Lower leg skin (tissue), 4 donors: ENCODE results near the gene ZCWPW1. TPM values are rescaled to one million over a fixed set of nuclear protein-coding genes. Genes with fewer than 3 reads are reported as not detected.

Source experiments
- DNase-seq, 2 donors: peaks; one replicate each; pipeline ENCODE4 v3.0.0-alpha.2; 2019; ENCODE audit warnings: low spot score in 2 of 2
- H3K4me3 ChIP-seq: fragments of 200-600 bp; sonication (generic); 2 replicates; pipeline ENCODE4 v1.5.1; 2017; ENCODE audit warnings: mild to moderate bottlenecking, low read depth; ENCODE audit not compliant: poor library complexity, severe bottlenecking
- POLR2A ChIP-seq, 2 donors: fragments of 450-650 bp; IDR thresholded peaks; one replicate each; pipeline ENCODE4 v1.6.1; 2016 to 2017; ENCODE audit warnings: antibody characterized with exemption in 2 of 2, mild to moderate bottlenecking in 1 of 2, moderate library complexity in 1 of 2
- WGBS, 2 donors: methylation state at CpG; one replicate each; pipeline ENCODE4 v1.1.5; 2018; 5-methylcytosine and 5-hydroxymethylcytosine counted together
- intact Hi-C: fragments of 100-400 bp; cut with DNase I; formaldehyde crosslinking; loops from one replicate; pipeline ENCODE4 v1.15.0; 2023; ENCODE audit warnings: low total_unique reads
- total RNA-seq, 4 donors: library from RNA; depleted of rRNA; stranded (reverse); fragments of >200 nt; gene quantifications; one replicate each; pipeline ENCODE4 v1.1.0, GENCODE V29; 2016
- TF ChIP-seq, protein P1 (sequence below), 3 donors: fragments of 450-650 bp; IDR thresholded peaks; one replicate each; pipeline ENCODE4 v1.5.1; 2016; ENCODE audit warnings: antibody characterized with exemption in 3 of 3, mild to moderate bottlenecking in 3 of 3, moderate library complexity in 2 of 3

The ZCWPW1 gene
- total RNA-seq, 4 donors from 2014 or later, result 2.2 to 6.3 (median 4.6) TPM

DNA sequence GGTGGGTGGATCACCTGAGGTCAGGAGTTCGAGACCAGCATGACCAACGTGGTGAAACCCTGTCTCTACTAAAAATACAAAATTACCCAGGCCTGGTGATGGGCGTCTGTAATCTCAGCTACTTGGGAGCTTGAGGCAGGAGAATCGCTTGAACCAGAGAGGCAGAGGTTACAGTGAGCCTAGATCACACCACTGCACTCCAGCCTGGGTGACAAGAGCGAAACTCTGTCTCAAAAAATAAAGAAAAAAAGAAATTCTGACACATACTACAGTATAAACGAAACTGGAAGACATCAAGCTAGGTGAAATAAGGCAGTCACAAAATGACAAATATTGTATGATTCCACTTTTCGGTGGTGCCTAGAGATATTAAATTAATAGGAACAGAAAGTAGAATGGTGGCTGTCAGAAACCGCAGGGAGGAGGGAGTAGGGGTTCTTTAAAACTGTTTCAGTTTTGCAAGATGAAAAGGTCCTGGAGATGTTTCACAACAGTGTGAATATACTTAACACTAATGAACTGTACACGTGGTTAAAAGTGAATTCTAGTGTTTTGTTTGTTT, 32.0 kb downstream of the ZCWPW1 start:
- WGBS, 2 donors, result 73 to 78% methylated on average over 9 of the region's 9 CpGs
- intact Hi-C loops, result no loop called here
- H3K4me3 ChIP-seq, result no peak overlapping the region
- no peak for TF ChIP-seq POLR2A (IDR thresholded peaks at IDR 0.05)
- DNase-seq, result no peak

- DNase-seq, result no peak
- intact Hi-C loops, result no loop called here
- no peak overlapping the region for H3K4me3 ChIP-seq
- 91 to 94% methylated on average over 2 of the region's 2 CpGs for WGBS, 2 donors
- TF ChIP-seq, protein P1, sequence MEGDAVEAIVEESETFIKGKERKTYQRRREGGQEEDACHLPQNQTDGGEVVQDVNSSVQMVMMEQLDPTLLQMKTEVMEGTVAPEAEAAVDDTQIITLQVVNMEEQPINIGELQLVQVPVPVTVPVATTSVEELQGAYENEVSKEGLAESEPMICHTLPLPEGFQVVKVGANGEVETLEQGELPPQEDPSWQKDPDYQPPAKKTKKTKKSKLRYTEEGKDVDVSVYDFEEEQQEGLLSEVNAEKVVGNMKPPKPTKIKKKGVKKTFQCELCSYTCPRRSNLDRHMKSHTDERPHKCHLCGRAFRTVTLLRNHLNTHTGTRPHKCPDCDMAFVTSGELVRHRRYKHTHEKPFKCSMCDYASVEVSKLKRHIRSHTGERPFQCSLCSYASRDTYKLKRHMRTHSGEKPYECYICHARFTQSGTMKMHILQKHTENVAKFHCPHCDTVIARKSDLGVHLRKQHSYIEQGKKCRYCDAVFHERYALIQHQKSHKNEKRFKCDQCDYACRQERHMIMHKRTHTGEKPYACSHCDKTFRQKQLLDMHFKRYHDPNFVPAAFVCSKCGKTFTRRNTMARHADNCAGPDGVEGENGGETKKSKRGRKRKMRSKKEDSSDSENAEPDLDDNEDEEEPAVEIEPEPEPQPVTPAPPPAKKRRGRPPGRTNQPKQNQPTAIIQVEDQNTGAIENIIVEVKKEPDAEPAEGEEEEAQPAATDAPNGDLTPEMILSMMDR (IDR thresholded peaks at IDR 0.05), result no peak
- TF ChIP-seq POLR2A (IDR thresholded peaks at IDR 0.05), result no peak
These were observed 34.4 kb downstream of the ZCWPW1 start for GRCh38 chr7:100394077-100394476.

DNA sequence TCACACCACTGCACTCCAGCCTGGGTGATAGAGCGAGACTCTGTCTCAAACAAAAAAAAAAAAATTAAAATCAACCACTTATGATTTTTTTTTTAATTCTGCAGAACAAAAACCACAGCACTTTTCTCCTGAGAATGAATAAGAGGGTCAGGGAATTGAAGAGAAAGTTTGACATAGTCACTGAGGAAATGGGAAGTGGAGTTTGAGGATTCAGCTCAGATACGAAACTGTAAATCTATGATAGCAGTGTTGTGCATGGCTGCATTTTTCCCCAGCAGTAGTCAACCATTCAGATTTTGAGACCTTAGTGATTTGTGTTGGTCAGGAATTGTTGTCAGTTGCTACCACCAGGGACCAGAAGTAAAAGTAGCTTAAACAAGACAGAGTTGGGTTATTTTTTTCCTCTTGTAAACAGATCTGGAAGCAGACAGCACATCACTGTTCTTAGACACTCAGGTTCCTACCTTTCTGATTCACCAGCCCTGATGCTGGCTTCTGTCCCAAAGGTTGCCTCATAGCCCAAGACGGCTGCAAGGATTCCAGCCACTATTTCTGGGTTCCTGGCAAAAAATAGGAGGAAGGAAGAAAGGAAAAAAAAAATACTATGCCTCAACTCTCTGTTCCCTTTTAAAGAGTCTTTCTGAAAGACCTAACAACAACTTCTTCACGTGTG, 35.1 kb downstream of the ZCWPW1 start:
- intact Hi-C loops, result no loop called here
- no peak for TF ChIP-seq POLR2A (IDR thresholded peaks at IDR 0.05)
- TF ChIP-seq, protein P1 (IDR thresholded peaks at IDR 0.05), result no peak
- 76 to 77% methylated on average over 4 of the region's 4 CpGs for WGBS, 2 donors
- no peak overlapping the region for H3K4me3 ChIP-seq
- no peak for DNase-seq

- DNase-seq, result no peak
- intact Hi-C loops, result no loop called here
- TF ChIP-seq POLR2A (IDR thresholded peaks at IDR 0.05), result no peak
- TF ChIP-seq, protein P1 (IDR thresholded peaks at IDR 0.05), result no peak
- H3K4me3 ChIP-seq, result no peak overlapping the region
- 56 to 70% methylated on average over 3 of the region's 3 CpGs for WGBS, 2 donors
These were observed 38.1 kb downstream of the ZCWPW1 start for GRCh38 chr7:100390286-100391009.

- 67 to 75% methylated on average over 6 to 9 of the region's 9 CpGs for WGBS, 2 donors
- no peak overlapping the region for H3K4me3 ChIP-seq
- no peak for DNase-seq
- no peak for TF ChIP-seq POLR2A (IDR thresholded peaks at IDR 0.05)
- TF ChIP-seq, protein P1 (IDR thresholded peaks at IDR 0.05), result no peak
- intact Hi-C loops, result no loop called here
These were observed 38.9 kb downstream of the ZCWPW1 start for GRCh38 chr7:100389437-100390088.

DNA sequence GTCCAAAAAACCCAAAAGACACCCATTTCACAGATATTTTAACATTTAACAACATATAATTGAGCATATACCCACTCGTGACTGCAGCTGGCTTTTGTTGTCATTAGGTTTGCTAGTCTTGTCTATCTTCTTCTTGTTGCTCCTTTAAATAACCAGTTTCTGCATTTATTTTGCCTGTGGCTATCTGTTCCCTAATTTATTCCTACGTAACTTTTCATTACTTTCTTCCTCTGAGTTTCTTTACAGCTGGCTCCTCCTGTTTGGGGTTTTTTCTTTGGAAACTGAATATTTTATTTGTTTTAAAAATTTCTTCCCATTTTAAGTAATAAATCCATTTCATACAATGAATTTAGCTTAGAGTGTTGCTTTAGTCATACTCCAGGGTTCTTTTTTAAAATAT, 40.8 kb downstream of the ZCWPW1 start:
- no peak overlapping the region for H3K4me3 ChIP-seq
- no peak for TF ChIP-seq POLR2A (IDR thresholded peaks at IDR 0.05)
- TF ChIP-seq, protein P1 (IDR thresholded peaks at IDR 0.05), result no peak
- intact Hi-C loops, result no loop called here
- no peak for DNase-seq
- WGBS, 2 donors, result 34 to 44% methylated on average over 2 of the region's 2 CpGs
